MM.1S (cell line): ENCODE data around the gene PCDH9.

Experiments used
- EZH2 ChIP-seq: fragments of 300-600 bp; sonication (generic); optimal IDR thresholded peaks from 2 replicates; pipeline ENCODE3; 2017; ENCODE audit warnings: low read depth, mild to moderate bottlenecking, antibody characterized with exemption, low read length, mixed read lengths
- TF ChIP-seq, protein P1 (sequence below): fragments of 300-600 bp; sonication (generic); IDR thresholded peaks from 2 replicates; pipeline ENCODE4 v1.5.1; 2016; ENCODE audit warnings: antibody characterized with exemption, low read length, mixed read lengths

GRCh38 chr13:66700117-66700601, 530.0 kb downstream of the PCDH9 start:
- TF ChIP-seq, protein P1, sequence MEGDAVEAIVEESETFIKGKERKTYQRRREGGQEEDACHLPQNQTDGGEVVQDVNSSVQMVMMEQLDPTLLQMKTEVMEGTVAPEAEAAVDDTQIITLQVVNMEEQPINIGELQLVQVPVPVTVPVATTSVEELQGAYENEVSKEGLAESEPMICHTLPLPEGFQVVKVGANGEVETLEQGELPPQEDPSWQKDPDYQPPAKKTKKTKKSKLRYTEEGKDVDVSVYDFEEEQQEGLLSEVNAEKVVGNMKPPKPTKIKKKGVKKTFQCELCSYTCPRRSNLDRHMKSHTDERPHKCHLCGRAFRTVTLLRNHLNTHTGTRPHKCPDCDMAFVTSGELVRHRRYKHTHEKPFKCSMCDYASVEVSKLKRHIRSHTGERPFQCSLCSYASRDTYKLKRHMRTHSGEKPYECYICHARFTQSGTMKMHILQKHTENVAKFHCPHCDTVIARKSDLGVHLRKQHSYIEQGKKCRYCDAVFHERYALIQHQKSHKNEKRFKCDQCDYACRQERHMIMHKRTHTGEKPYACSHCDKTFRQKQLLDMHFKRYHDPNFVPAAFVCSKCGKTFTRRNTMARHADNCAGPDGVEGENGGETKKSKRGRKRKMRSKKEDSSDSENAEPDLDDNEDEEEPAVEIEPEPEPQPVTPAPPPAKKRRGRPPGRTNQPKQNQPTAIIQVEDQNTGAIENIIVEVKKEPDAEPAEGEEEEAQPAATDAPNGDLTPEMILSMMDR, result no peak
- no peak for TF ChIP-seq EZH2
